Right cardiac atrium (tissue), 5 donors: Measurements from ENCODE around the gene EHBP1L1. TPM values are rescaled to one million over a fixed set of nuclear protein-coding genes. Genes with fewer than 3 reads are reported as not detected.

Experiments used
- ATAC-seq, 2 donors: fragments of 200-7000 bp; cut with Tn5 transposase; one replicate each; pipeline versions ENCODE4 v1.8.0 to v1.9.1; 2020; ENCODE audit warnings: moderate library complexity in 2 of 2, mild to moderate bottlenecking in 1 of 2
- DNase-seq, 3 donors: peaks; one replicate each; pipeline ENCODE4 v3.0.0-alpha.2; 2020
- H3K27ac ChIP-seq: one replicate; pipeline ENCODE4 v1.5.1; 2013; ENCODE audit warnings: mild to moderate bottlenecking, low read length, control low read depth, moderate library complexity
- H3K27me3 ChIP-seq: one replicate; pipeline ENCODE4 v1.6.1; 2013; ENCODE audit not compliant: control insufficient read depth, insufficient read depth
- H3K4me1 ChIP-seq: one replicate; pipeline ENCODE4 v1.6.1; 2013; ENCODE audit warnings: low read length; ENCODE audit not compliant: control insufficient read depth, insufficient read depth
- H3K4me3 ChIP-seq: one replicate; pipeline ENCODE4 v1.5.1; 2013; ENCODE audit warnings: low read length, control low read depth
- H3K9me3 ChIP-seq: one replicate; pipeline ENCODE4 v1.6.1; 2013; ENCODE audit warnings: low read length; ENCODE audit not compliant: control insufficient read depth
- WGBS: extraction: QIAGEN DNeasy Blood & Tissue Kit; methylation state at CpG from one replicate; pipeline ENCODE4 v1.1.7; 2013; 5-methylcytosine and 5-hydroxymethylcytosine counted together
- intact Hi-C, 4 donors: fragments of 100-400 bp; cut with DNase I; formaldehyde crosslinking; loops; one replicate each; pipeline versions ENCODE4 v1.11.0 to v1.14.0; 2022 to 2023
- long read RNA-seq, 4 donors: library from polyadenylated mRNA; unstranded; transcript quantifications; one replicate each; pipeline ENCODE4 v2.0.0, GENCODE V29; 2020 to 2021
- polyA plus RNA-seq: library from polyadenylated mRNA; stranded (reverse); fragments of 200-250 nt; gene quantifications from one replicate; pipeline ENCODE4 v1.2.3, GENCODE V29; 2013
- total RNA-seq, 4 donors: library from RNA; stranded (reverse); fragmentation: NEBNext Ultra II Directional; extraction: Animal tissue kit (Norgen Biotek cat#: 25700); gene quantifications; one replicate each; pipeline ENCODE4 v1.2.1, GENCODE V29; 2021
- donor health status: healthy with polysubstance abuse.
- donor health status: DM: no; HTN: yes; CAD: no.
- donor health status: DM: no; HTN: no; CAD: no.
- donor health status: DM: no; HTN: yes; CAD: no; lungs with severe emphysema.
- donor health status: DM: yes; HTN: yes; CAD: no.

EHBP1L1 gene
- total RNA-seq = 10 to 100 TPM; 43.9 to 80.2 (median 48.2) TPM
- 35.7 TPM for polyA plus RNA-seq
- long read RNA-seq, donor 1, full-length matches to known transcripts = 1 of 52 reads
- long read RNA-seq, donor 1, partial matches to known transcripts = 30 of 52 reads
- long read RNA-seq, donor 1, other reads (novel, unspliced or antisense) = 21 of 52 reads
- long read RNA-seq, donor 2, partial matches to known transcripts = 16 of 33 reads
- long read RNA-seq, donor 2, other reads (novel, unspliced or antisense) = 16 of 33 reads
- long read RNA-seq, donor 3, partial matches to known transcripts = 6 of 8 reads
- long read RNA-seq, donor 3, other reads (novel, unspliced or antisense) = 1 of 8 reads
- long read RNA-seq, donor 4, partial matches to known transcripts = 10 of 23 reads
- long read RNA-seq, donor 4, other reads (novel, unspliced or antisense) = 13 of 23 reads

GRCh38 chr11:65575568-65576231, at the start of gene EHBP1L1:
TSS of gene EHBP1L1 (plus strand) at chr11:65576053. CDS start at chr11:65576303, 250 bp downstream.
- Histone ChIP-seq H3K4me3 (peak within 1 kb of the TSS; percentile 84), H3K9me3 (no peaks in the 10 kb centered on the region), H3K27me3 (no peaks in the 10 kb centered on the region), H3K27ac (peak within 1 kb of the TSS; percentile 92), H3K4me1 (peaks cover 14% of the 10 kb centered on the region)
- ATAC-seq = peak; percentile 3 to 9
- intact Hi-C loops = loop anchor here in 1 of 4 donors (5.0 kb wide), 1 partner anchor 37 kb away; the partner anchor contains the start of gene MAP3K11
- 1% methylated on average over 67 of the region's 69 CpGs for WGBS
- DNase-seq = peak; percentile 81 to 93 (median 93)

GRCh38 chr11:65526744-65527143, 49.1 kb upstream of the EHBP1L1 start:
- 94% methylated on average over 8 of the region's 8 CpGs for WGBS
- H3K9me3 ChIP-seq = no peaks in the 10 kb centered on the region
- H3K4me3 ChIP-seq = no peak overlapping the region
- DNase-seq = peak in 2 of 3 donors; percentile 15 to 58
- no peak for ATAC-seq
- intact Hi-C loops = no loop called here
- H3K4me1 ChIP-seq = peaks cover 9% of the 10 kb centered on the region
- H3K27me3 ChIP-seq = no peaks in the 10 kb centered on the region
- H3K27ac ChIP-seq = no peak overlapping the region

GRCh38 chr11:65528819-65529350, 47.0 kb upstream of the EHBP1L1 start:
- peaks cover 9% of the 10 kb centered on the region for H3K4me1 ChIP-seq
- H3K4me3 ChIP-seq = no peak overlapping the region
- H3K9me3 ChIP-seq = no peaks in the 10 kb centered on the region
- WGBS = 83% methylated on average over 12 of the region's 12 CpGs
- intact Hi-C loops = no loop called here
- H3K27ac ChIP-seq = no peak overlapping the region
- peak in 2 of 3 donors; percentile 23 to 45 for DNase-seq
- ATAC-seq = no peak
- no peaks in the 10 kb centered on the region for H3K27me3 ChIP-seq

- Histone ChIP-seq H3K9me3 (no peaks in the 10 kb centered on the region), H3K27ac (no peak overlapping the region), H3K4me1 (peaks cover 3% of the 10 kb centered on the region), H3K4me3 (no peak overlapping the region), H3K27me3 (no peaks in the 10 kb centered on the region)
- WGBS = 78% methylated on average over 10 of the region's 10 CpGs
- no peak for ATAC-seq
- intact Hi-C loops = no loop called here
- peak in 1 of 3 donors; percentile 44 for DNase-seq
These were observed 46.2 kb upstream of the EHBP1L1 start for GRCh38 chr11:65529475-65530156.

GRCh38 chr11:65530157-65530496, 45.7 kb upstream of the EHBP1L1 start:
- H3K4me1 ChIP-seq = peaks cover 3% of the 10 kb centered on the region
- no peak for ATAC-seq
- peak in 1 of 3 donors; percentile 13 for DNase-seq
- WGBS = 81% methylated on average over 5 of the region's 5 CpGs
- H3K4me3 ChIP-seq = no peak overlapping the region
- intact Hi-C loops = no loop called here
- H3K27me3 ChIP-seq = no peaks in the 10 kb centered on the region
- H3K27ac ChIP-seq = no peak overlapping the region
- H3K9me3 ChIP-seq = no peaks in the 10 kb centered on the region

- intact Hi-C loops = no loop called here
These were observed 43.3 kb upstream of the EHBP1L1 start for GRCh38 chr11:65532388-65533064.

GRCh38 chr11:65535102-65535501, 40.8 kb upstream of the EHBP1L1 start:
- intact Hi-C loops = no loop called here
- Histone ChIP-seq H3K9me3 (no peaks in the 10 kb centered on the region), H3K4me3 (no peak overlapping the region), H3K4me1 (peaks cover 3% of the 10 kb centered on the region), H3K27ac (no peak overlapping the region), H3K27me3 (no peaks in the 10 kb centered on the region)
- WGBS = 72% methylated on average over 9 of the region's 9 CpGs
- DNase-seq = peak in 1 of 3 donors; percentile 38
- ATAC-seq = no peak

More at GRCh38 chr11:65532388-65533064, 43.3 kb upstream of the EHBP1L1 start:
- H3K27me3 ChIP-seq = no peaks in the 10 kb centered on the region
- no peak for DNase-seq
- H3K9me3 ChIP-seq = no peaks in the 10 kb centered on the region
- ATAC-seq = no peak
- H3K4me1 ChIP-seq = no peaks in the 10 kb centered on the region
- no peak overlapping the region for H3K27ac ChIP-seq
- no peak overlapping the region for H3K4me3 ChIP-seq
- WGBS = 81% methylated on average over 15 of the region's 15 CpGs

- no peak overlapping the region for H3K27ac ChIP-seq
- no peaks in the 10 kb centered on the region for H3K9me3 ChIP-seq
- no peak for ATAC-seq
- peak in 1 of 3 donors; percentile 63 for DNase-seq
- no peaks in the 10 kb centered on the region for H3K27me3 ChIP-seq
- peaks cover 6% of the 10 kb centered on the region for H3K4me1 ChIP-seq
- no peak overlapping the region for H3K4me3 ChIP-seq
- 74% methylated on average over 12 of the region's 12 CpGs for WGBS
- intact Hi-C loops = no loop called here
These were observed 39.2 kb upstream of the EHBP1L1 start for GRCh38 chr11:65536412-65537295.

- WGBS = 81% methylated on average over 2 of the region's 2 CpGs
These were observed 38.6 kb upstream of the EHBP1L1 start for GRCh38 chr11:65537296-65537597.

More at GRCh38 chr11:65537296-65537597, 38.6 kb upstream of the EHBP1L1 start:
- Histone ChIP-seq H3K27me3 (no peaks in the 10 kb centered on the region), H3K4me1 (peaks cover 6% of the 10 kb centered on the region), H3K27ac (no peak overlapping the region), H3K9me3 (no peaks in the 10 kb centered on the region), H3K4me3 (no peak overlapping the region)
- intact Hi-C loops = no loop called here
- DNase-seq (no peak), ATAC-seq (no peak)
